ENCODE data around the gene SLC35C1. TPM values are rescaled to one million over a fixed set of nuclear protein-coding genes. Genes with fewer than 3 reads are reported as not detected.

The SLC35C1 gene
- total RNA-seq, 1 experiment from 2014 or later: 18.1 TPM

DNA sequence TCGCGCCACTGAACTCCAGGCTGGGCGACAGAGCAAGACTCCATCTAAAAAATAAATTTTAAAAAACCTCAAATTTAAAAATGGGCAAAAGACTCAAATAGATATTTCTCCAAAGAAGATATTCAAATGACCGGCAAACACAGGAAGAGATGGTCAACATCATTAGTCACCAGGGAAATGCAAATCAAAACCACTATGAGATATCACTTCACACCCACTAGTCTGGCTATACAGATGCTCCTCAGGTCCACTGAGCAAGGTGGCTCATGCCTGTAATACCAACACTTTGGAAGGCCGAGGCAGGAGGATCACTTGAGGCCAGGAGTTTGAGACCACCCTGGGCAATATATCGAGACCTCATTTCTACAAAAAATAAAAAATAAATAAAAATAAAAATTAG, 43.3 kb upstream of the SLC35C1 start:
- H3K27me3 Mint-ChIP-seq (ENCODE audit: unreplicated experiment): peaks cover 61% of the 10 kb centered on the region
- H3K9me3 Mint-ChIP-seq (ENCODE audit: low read depth, unreplicated experiment): no peaks in the 10 kb centered on the region
- CTCF ChIA-PET: no interaction called here
- H3K27ac Mint-ChIP-seq (ENCODE audit: unreplicated experiment): no peak overlapping the region
- H3K36me3 Mint-ChIP-seq (ENCODE audit: insufficient read depth, unreplicated experiment): no peaks in the 10 kb centered on the region
- no TSS peak for BruUV-seq (replicated peaks)
- intact Hi-C loops (cut with micrococcal nuclease; ENCODE audit: unreplicated experiment): no loop called here
- no peak for DNase-seq
- no peak overlapping the region for H3K4me3 Mint-ChIP-seq (ENCODE audit: low read depth, unreplicated experiment)
- H3K4me1 Mint-ChIP-seq (ENCODE audit: low read depth, unreplicated experiment): no peaks in the 10 kb centered on the region
- TF ChIP-seq, protein P1, sequence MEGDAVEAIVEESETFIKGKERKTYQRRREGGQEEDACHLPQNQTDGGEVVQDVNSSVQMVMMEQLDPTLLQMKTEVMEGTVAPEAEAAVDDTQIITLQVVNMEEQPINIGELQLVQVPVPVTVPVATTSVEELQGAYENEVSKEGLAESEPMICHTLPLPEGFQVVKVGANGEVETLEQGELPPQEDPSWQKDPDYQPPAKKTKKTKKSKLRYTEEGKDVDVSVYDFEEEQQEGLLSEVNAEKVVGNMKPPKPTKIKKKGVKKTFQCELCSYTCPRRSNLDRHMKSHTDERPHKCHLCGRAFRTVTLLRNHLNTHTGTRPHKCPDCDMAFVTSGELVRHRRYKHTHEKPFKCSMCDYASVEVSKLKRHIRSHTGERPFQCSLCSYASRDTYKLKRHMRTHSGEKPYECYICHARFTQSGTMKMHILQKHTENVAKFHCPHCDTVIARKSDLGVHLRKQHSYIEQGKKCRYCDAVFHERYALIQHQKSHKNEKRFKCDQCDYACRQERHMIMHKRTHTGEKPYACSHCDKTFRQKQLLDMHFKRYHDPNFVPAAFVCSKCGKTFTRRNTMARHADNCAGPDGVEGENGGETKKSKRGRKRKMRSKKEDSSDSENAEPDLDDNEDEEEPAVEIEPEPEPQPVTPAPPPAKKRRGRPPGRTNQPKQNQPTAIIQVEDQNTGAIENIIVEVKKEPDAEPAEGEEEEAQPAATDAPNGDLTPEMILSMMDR (IDR thresholded peaks at IDR 0.05; ENCODE audit: unreplicated experiment): no peak

DNA sequence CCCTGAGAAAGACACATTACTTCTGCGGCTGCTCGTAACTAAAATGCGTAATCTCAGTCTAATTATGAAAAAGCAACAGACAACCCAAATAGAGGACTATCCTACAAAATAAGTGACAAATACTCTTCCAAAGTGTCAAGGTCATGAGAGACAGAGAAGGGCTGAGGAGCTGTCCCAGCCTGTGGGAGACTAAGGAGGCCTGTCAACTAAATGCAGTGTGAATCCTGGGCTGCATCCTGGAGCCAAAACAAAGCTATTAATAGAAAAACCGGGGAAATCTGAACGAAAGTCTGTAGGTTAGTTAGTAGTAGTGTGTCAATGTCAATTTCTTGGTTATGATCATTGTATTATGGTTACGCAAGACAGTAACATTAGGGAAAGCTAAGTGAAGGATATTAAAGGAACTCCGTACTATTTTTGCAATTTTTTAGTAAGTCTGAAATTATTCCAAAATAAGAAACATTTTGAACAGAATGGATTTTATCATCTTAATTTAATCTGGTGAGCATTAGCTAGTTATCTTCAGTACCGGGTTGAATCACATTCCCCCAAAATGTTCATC, 39.8 kb upstream of the SLC35C1 start:
- no peak for DNase-seq
- H3K4me3 Mint-ChIP-seq (ENCODE audit: low read depth, unreplicated experiment): no peak overlapping the region
- no peak overlapping the region for H3K27ac Mint-ChIP-seq (ENCODE audit: unreplicated experiment)
- no peaks in the 10 kb centered on the region for H3K4me1 Mint-ChIP-seq (ENCODE audit: low read depth, unreplicated experiment)
- TF ChIP-seq, protein P1 (IDR thresholded peaks at IDR 0.05; ENCODE audit: unreplicated experiment): no peak
- intact Hi-C loops (cut with micrococcal nuclease; ENCODE audit: unreplicated experiment): no loop called here
- BruUV-seq (replicated peaks): no TSS peak
- H3K9me3 Mint-ChIP-seq (ENCODE audit: low read depth, unreplicated experiment): no peaks in the 10 kb centered on the region
- CTCF ChIA-PET: no interaction called here
- H3K27me3 Mint-ChIP-seq (ENCODE audit: unreplicated experiment): peaks cover 74% of the 10 kb centered on the region
- H3K36me3 Mint-ChIP-seq (ENCODE audit: insufficient read depth, unreplicated experiment): no peaks in the 10 kb centered on the region

DNA sequence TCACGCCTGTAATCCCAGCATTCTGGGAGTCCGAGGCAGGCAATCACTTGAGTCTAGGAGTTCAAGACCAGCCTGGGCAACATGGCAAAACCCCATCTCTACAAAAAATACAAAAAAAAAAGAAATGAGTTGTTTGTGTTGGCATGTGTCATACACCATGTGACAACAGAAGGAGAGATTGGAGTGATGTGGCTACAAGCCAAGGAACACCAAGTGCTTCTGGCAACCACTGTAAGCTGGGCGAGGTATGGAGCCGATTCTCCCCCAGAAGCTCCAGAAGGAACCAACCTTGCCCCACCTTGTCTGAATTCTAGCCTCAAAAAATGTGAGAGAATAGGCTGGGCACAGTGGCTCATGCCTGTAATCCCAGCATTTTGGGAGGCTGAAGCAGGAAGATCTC, 39.1 kb upstream of the SLC35C1 start:
- TF ChIP-seq, protein P1 (IDR thresholded peaks at IDR 0.05; ENCODE audit: unreplicated experiment): no peak
- no peaks in the 10 kb centered on the region for H3K36me3 Mint-ChIP-seq (ENCODE audit: insufficient read depth, unreplicated experiment)
- peaks cover 80% of the 10 kb centered on the region for H3K27me3 Mint-ChIP-seq (ENCODE audit: unreplicated experiment)
- CTCF ChIA-PET: no interaction called here
- H3K27ac Mint-ChIP-seq (ENCODE audit: unreplicated experiment): no peak overlapping the region
- BruUV-seq (replicated peaks): no TSS peak
- no peak overlapping the region for H3K4me3 Mint-ChIP-seq (ENCODE audit: low read depth, unreplicated experiment)
- H3K9me3 Mint-ChIP-seq (ENCODE audit: low read depth, unreplicated experiment): no peaks in the 10 kb centered on the region
- intact Hi-C loops (cut with micrococcal nuclease; ENCODE audit: unreplicated experiment): no loop called here
- peaks cover 2% of the 10 kb centered on the region for H3K4me1 Mint-ChIP-seq (ENCODE audit: low read depth, unreplicated experiment)
- no peak for DNase-seq

DNA sequence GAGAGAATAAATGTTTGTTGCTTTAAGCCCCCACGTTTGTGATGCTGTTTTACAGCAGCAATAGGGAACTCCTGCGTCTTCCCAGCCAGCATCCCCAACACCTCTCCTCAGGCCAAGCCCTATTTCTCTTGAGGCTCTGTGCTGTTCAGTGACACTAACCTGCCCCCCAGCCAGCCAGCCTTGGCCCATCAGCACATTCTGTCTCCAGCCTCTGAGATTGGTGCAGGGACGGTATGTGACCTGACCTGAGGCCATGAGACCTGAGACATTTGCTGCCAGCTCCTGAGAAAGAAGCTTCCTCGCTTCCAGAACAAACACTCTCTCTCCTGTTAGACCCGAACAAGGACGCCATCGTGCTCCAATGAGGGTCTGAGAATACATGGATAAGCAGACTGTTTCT, 38.5 kb upstream of the SLC35C1 start:
- H3K27ac Mint-ChIP-seq (ENCODE audit: unreplicated experiment): no peak overlapping the region
- CTCF ChIA-PET: no interaction called here
- no TSS peak for BruUV-seq (replicated peaks)
- DNase-seq: no peak
- no peaks in the 10 kb centered on the region for H3K9me3 Mint-ChIP-seq (ENCODE audit: low read depth, unreplicated experiment)
- TF ChIP-seq, protein P1 (IDR thresholded peaks at IDR 0.05; ENCODE audit: unreplicated experiment): no peak
- no peaks in the 10 kb centered on the region for H3K36me3 Mint-ChIP-seq (ENCODE audit: insufficient read depth, unreplicated experiment)
- intact Hi-C loops (cut with micrococcal nuclease; ENCODE audit: unreplicated experiment): no loop called here
- H3K4me3 Mint-ChIP-seq (ENCODE audit: low read depth, unreplicated experiment): no peak overlapping the region
- peaks cover 9% of the 10 kb centered on the region for H3K4me1 Mint-ChIP-seq (ENCODE audit: low read depth, unreplicated experiment)
- peaks cover 86% of the 10 kb centered on the region for H3K27me3 Mint-ChIP-seq (ENCODE audit: unreplicated experiment)

Data from Calu3 (cell line).